CD4-positive, alpha-beta memory T cell (primary cell): ENCODE measurements around the gene GRIN2D. TPM values are rescaled to one million over a fixed set of nuclear protein-coding genes. Genes with fewer than 3 reads are reported as not detected.

Source experiments
- CTCF ChIA-PET: fragments of 350-600 bp; sonication (Branson Sonifier 250); formaldehyde crosslinking; loops from one replicate; lab custom pipeline; 2021; ENCODE audit warnings: inconsistent platforms; ENCODE audit not compliant: partially characterized antibody; lab: Charles Lee
- POLR2A ChIA-PET: fragments of 350-600 bp; sonication (Branson Sonifier 250); formaldehyde crosslinking; loops from one replicate; lab custom pipeline; 2021; ENCODE audit not compliant: partially characterized antibody; lab: Charles Lee
- DNase-seq, 5 donors: peaks; one replicate each; pipeline versions ENCODE4 v3.0.0 to v3.0.0-alpha.2; 2020 to 2022; ENCODE audit warnings: mixed read lengths in 1 of 5
- H3K27ac ChIP-seq: one replicate; pipeline ENCODE4 v1.7.0; 2013; ENCODE audit warnings: low read depth, low read length
- H3K27me3 ChIP-seq: 2 replicates; pipeline ENCODE4 v1.7.0; 2013; ENCODE audit warnings: mild to moderate bottlenecking, low read length, moderate library complexity; ENCODE audit not compliant: insufficient read depth
- H3K36me3 ChIP-seq: 2 replicates; pipeline ENCODE4 v1.7.0; 2013; ENCODE audit warnings: mild to moderate bottlenecking, low read length, moderate library complexity; ENCODE audit not compliant: insufficient read depth
- H3K4me1 ChIP-seq: 2 replicates; pipeline ENCODE4 v1.7.0; 2013; ENCODE audit warnings: mild to moderate bottlenecking, low read length, moderate library complexity; ENCODE audit not compliant: insufficient read depth
- H3K4me3 ChIP-seq, 2 donors: one replicate each; pipeline ENCODE4 v1.7.0; 2013; ENCODE audit warnings: low read length in 2 of 2, mild to moderate bottlenecking in 1 of 2
- H3K9me3 ChIP-seq, 2 donors: one replicate each; pipeline ENCODE4 v1.7.0; 2013; ENCODE audit warnings: low read length in 2 of 2, control low read depth in 1 of 2; ENCODE audit not compliant: control insufficient read depth in 1 of 2
- H3K27ac Mint-ChIP-seq, 7 donors: one replicate each; pipeline ENCODE4 v1.8.0; 2020 to 2021; ENCODE audit warnings: mixed read lengths in 7 of 7, mild to moderate bottlenecking in 6 of 7, inconsistent platforms in 3 of 7, moderate library complexity in 3 of 7
- H3K27me3 Mint-ChIP-seq, 2 donors: one replicate each; pipeline ENCODE4 v1.8.0; 2020 to 2021; ENCODE audit warnings: mixed read lengths in 2 of 2
- H3K36me3 Mint-ChIP-seq, 2 donors: one replicate each; pipeline ENCODE4 v1.8.0; 2020 to 2021; ENCODE audit warnings: mixed read lengths in 2 of 2, inconsistent platforms in 1 of 2, mild to moderate bottlenecking in 1 of 2
- H3K4me1 Mint-ChIP-seq, 4 donors: one replicate each; pipeline ENCODE4 v1.8.0; 2020 to 2021; ENCODE audit warnings: mixed read lengths in 4 of 4, mild to moderate bottlenecking in 1 of 4
- H3K4me3 Mint-ChIP-seq, 8 donors: one replicate each; pipeline ENCODE4 v1.8.0; 2020 to 2021; ENCODE audit warnings: mixed read lengths in 8 of 8, mild to moderate bottlenecking in 7 of 8, moderate library complexity in 6 of 8, inconsistent platforms in 3 of 8
- H3K9me3 Mint-ChIP-seq, 8 donors: one replicate each; pipeline ENCODE4 v1.8.0; 2020 to 2021; ENCODE audit warnings: mixed read lengths in 8 of 8, mild to moderate bottlenecking in 5 of 8, inconsistent platforms in 3 of 8, moderate library complexity in 1 of 8
- intact Hi-C: fragments of 100-400 bp; cut with micrococcal nuclease; formaldehyde crosslinking; loops from one replicate; pipeline ENCODE4 v1.15.1; 2023
- polyA plus RNA-seq, 2 donors: library from polyadenylated mRNA; unstranded; fragments of 300-500 nt; fragmentation: Illumina TruSeq; gene quantifications; one replicate each; pipeline ENCODE4 v1.2.3, GENCODE V29; 2021
- total RNA-seq, 2 experiments: library from RNA; stranded (reverse); gene quantifications; one replicate each; pipeline ENCODE4 v1.2.3, GENCODE V29; 2021

The GRIN2D gene
- total and polyA plus RNA-seq, 4 experiments from 2014 or later: 0.14 to 0.17 TPM; not detected in 2

GRCh38 chr19:48400018-48400742 is 6.7 kb downstream of the GRIN2D start:
- intact Hi-C loops: no loop called here
- H3K9me3 Mint-ChIP-seq: no peaks in the 10 kb centered on the region
- peak overlapping the region; percentile 73 to 89 (median 80) for H3K27ac Mint-ChIP-seq
- peaks cover 27% of the 10 kb centered on the region for H3K4me1 ChIP-seq
- peaks cover 15% of the 10 kb centered on the region for H3K27me3 ChIP-seq
- peaks cover 0 to 1% of the 10 kb centered on the region in 2 donors for H3K36me3 Mint-ChIP-seq
- no peaks in the 10 kb centered on the region for H3K9me3 ChIP-seq
- no peaks in the 10 kb centered on the region for H3K36me3 ChIP-seq
- ChIA-PET CTCF (interaction anchor here (4.9 kb wide), 1 partner anchor 9 kb away, joined by 28 read pairs; the partner anchor contains the start of gene KDELR1), POLR2A (interaction anchor here (0.7 to 1.0 kb wide), 2 partner anchors 8 to 114 kb away, joined by 3 to 4 read pairs; partner anchors contain the start of gene KDELR1)
- H3K4me1 Mint-ChIP-seq: peaks cover 20 to 48% (median 33%) of the 10 kb centered on the region in 4 donors
- H3K4me3 ChIP-seq: no peak overlapping the region
- H3K27ac ChIP-seq: no peak overlapping the region
- DNase-seq: peak in 4 of 5 donors; percentile 27 to 34 (median 32)
- peak overlapping the region in 3 of 8 donors; percentile 25 to 79 (median 38) for H3K4me3 Mint-ChIP-seq
- H3K27me3 Mint-ChIP-seq: peaks cover 9 to 11% of the 10 kb centered on the region in 2 donors

- peaks cover 0 to 2% (median 0%) of the 10 kb centered on the region in 8 donors for H3K9me3 Mint-ChIP-seq
- intact Hi-C loops: no loop called here
- no peak overlapping the region for H3K27ac ChIP-seq
- H3K36me3 ChIP-seq: no peaks in the 10 kb centered on the region
- no peaks in the 10 kb centered on the region for H3K9me3 ChIP-seq
- H3K36me3 Mint-ChIP-seq: peaks cover 0 to 1% of the 10 kb centered on the region in 2 donors
- H3K4me3 ChIP-seq: no peak overlapping the region
- H3K27ac Mint-ChIP-seq: peak overlapping the region in 5 of 7 donors; percentile 2 to 96 (median 38)
- peaks cover 18% of the 10 kb centered on the region for H3K4me1 ChIP-seq
- H3K4me1 Mint-ChIP-seq: peaks cover 18 to 42% (median 27%) of the 10 kb centered on the region in 4 donors
- peaks cover 4% of the 10 kb centered on the region for H3K27me3 ChIP-seq
- ChIA-PET CTCF (interaction anchor here (4.9 kb wide), 1 partner anchor 10 kb away, joined by 28 read pairs; the partner anchor contains the start of gene KDELR1), POLR2A (no interaction called here)
- H3K27me3 Mint-ChIP-seq: peaks cover 5 to 6% of the 10 kb centered on the region in 2 donors
- DNase-seq: no peak
- peak overlapping the region in 1 of 8 donors; percentile 32 for H3K4me3 Mint-ChIP-seq
Measured at GRCh38 chr19:48401287-48401686, 7.8 kb downstream of the GRIN2D start.

GRCh38 chr19:48403606-48404005 is 10.1 kb downstream of the GRIN2D start:
- ChIA-PET POLR2A (interaction anchor here (1.0 to 2.1 kb wide), 3 partner anchors 11 to 40 kb away, joined by 3 to 11 read pairs (median 9); partner anchors contain the start of genes KDELR1, SYNGR4 and TMEM143), CTCF (interaction anchor here (0.6 to 4.9 kb wide), 3 partner anchors 10 to 12 kb away, joined by 3 to 28 read pairs (median 4); partner anchors contain the start of genes GRIN2D and KDELR1)
- H3K27me3 Mint-ChIP-seq: peaks cover 2 to 7% of the 10 kb centered on the region in 2 donors
- intact Hi-C loops: no loop called here
- peak overlapping the region in 2 of 7 donors; percentile 24 to 62 for H3K27ac Mint-ChIP-seq
- Histone ChIP-seq H3K27ac (no peak overlapping the region), H3K9me3 (no peaks in the 10 kb centered on the region), H3K27me3 (no peaks in the 10 kb centered on the region), H3K36me3 (no peaks in the 10 kb centered on the region), H3K4me3 (no peak overlapping the region), H3K4me1 (no peaks in the 10 kb centered on the region)
- H3K9me3 Mint-ChIP-seq: peaks cover 0 to 2% (median 0%) of the 10 kb centered on the region in 8 donors
- peak; percentile 32 to 65 (median 47) for DNase-seq
- H3K4me1 Mint-ChIP-seq: peaks cover 8 to 31% (median 16%) of the 10 kb centered on the region in 4 donors
- H3K36me3 Mint-ChIP-seq: peaks cover 0 to 1% of the 10 kb centered on the region in 2 donors
- H3K4me3 Mint-ChIP-seq: no peak overlapping the region

DNA sequence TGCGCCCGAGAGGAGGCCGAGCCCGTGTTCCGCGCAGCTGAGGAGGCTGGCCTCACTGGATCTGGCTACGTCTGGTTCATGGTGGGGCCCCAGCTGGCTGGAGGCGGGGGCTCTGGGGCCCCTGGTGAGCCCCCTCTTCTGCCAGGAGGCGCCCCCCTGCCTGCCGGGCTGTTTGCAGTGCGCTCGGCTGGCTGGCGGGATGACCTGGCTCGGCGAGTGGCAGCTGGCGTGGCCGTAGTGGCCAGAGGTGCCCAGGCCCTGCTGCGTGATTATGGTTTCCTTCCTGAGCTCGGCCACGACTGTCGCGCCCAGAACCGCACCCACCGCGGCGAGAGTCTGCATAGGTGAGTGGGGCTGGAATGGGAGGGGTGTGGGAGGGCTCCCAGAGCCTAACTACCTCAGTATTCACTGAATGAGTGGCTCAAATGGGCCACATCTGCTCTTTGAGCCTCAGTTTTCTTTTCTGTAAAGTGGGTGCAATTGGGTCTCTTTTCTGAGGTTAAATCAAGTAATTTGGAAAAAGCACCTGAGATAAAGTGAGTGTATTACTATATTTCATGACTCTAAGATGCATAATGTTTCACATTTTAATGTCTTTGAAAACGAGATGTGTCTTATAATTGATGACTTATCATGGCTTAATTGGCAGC is 11.7 kb downstream of the GRIN2D start:
- ChIA-PET POLR2A (interaction anchor here (1.1 to 2.1 kb wide), 2 partner anchors 11 to 14 kb away, joined by 3 to 9 read pairs; partner anchors contain the start of genes GRIN2D and KDELR1), CTCF (interaction anchor here (1.2 kb wide), 1 partner anchor 14 kb away, joined by 8 read pairs; the partner anchor contains the start of gene KDELR1)
- Histone ChIP-seq H3K36me3 (no peaks in the 10 kb centered on the region), H3K9me3 (no peaks in the 10 kb centered on the region), H3K27me3 (no peaks in the 10 kb centered on the region), H3K4me1 (no peaks in the 10 kb centered on the region), H3K27ac (no peak overlapping the region), H3K4me3 (no peak overlapping the region)
- Mint-ChIP-seq H3K4me1 (peaks cover 4 to 17% (median 8%) of the 10 kb centered on the region in 4 donors), H3K27ac (no peak overlapping the region), H3K27me3 (peaks cover 4 to 7% of the 10 kb centered on the region in 2 donors), H3K4me3 (no peak overlapping the region), H3K9me3 (peaks cover 0 to 2% (median 0%) of the 10 kb centered on the region in 8 donors), H3K36me3 (no peaks in the 10 kb centered on the region)
- intact Hi-C loops: no loop called here
- DNase-seq: no peak

DNA sequence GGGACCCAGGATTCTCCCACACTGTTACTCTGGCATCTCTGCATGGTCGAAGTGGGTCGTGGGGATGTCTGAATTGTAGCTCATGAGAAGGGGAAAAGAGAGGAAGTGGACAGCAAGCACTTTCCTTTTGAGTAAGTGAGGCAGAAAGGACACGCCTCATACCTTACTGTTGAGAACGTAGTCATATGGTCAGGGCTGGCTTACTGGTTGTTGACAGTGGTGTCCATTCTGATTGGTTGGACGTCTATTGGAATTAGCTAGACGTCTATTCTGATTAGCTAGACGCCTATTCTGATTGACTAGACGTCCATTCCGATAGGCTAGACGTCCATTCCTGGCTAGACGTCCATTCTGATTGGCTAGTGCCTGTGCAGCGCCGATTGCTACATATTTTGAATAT is 12.4 kb downstream of the GRIN2D start:
- no peak overlapping the region for H3K27ac ChIP-seq
- ChIA-PET CTCF (interaction anchor here (1.2 kb wide), 1 partner anchor 15 kb away, joined by 8 read pairs; the partner anchor contains the start of gene KDELR1), POLR2A (interaction anchor here (0.9 kb wide), 1 partner anchor 11 kb away, joined by 3 read pairs; no protein-coding TSS in a partner anchor)
- no peaks in the 10 kb centered on the region for H3K4me1 ChIP-seq
- intact Hi-C loops: no loop called here
- H3K27me3 ChIP-seq: no peaks in the 10 kb centered on the region
- Mint-ChIP-seq H3K27ac (no peak overlapping the region), H3K27me3 (peaks cover 4 to 7% of the 10 kb centered on the region in 2 donors), H3K36me3 (no peaks in the 10 kb centered on the region), H3K9me3 (peaks cover 0 to 2% (median 0%) of the 10 kb centered on the region in 8 donors), H3K4me3 (no peak overlapping the region), H3K4me1 (peaks cover 4 to 12% (median 8%) of the 10 kb centered on the region in 4 donors)
- no peak overlapping the region for H3K4me3 ChIP-seq
- DNase-seq: no peak
- H3K36me3 ChIP-seq: no peaks in the 10 kb centered on the region
- H3K9me3 ChIP-seq: no peaks in the 10 kb centered on the region

DNA sequence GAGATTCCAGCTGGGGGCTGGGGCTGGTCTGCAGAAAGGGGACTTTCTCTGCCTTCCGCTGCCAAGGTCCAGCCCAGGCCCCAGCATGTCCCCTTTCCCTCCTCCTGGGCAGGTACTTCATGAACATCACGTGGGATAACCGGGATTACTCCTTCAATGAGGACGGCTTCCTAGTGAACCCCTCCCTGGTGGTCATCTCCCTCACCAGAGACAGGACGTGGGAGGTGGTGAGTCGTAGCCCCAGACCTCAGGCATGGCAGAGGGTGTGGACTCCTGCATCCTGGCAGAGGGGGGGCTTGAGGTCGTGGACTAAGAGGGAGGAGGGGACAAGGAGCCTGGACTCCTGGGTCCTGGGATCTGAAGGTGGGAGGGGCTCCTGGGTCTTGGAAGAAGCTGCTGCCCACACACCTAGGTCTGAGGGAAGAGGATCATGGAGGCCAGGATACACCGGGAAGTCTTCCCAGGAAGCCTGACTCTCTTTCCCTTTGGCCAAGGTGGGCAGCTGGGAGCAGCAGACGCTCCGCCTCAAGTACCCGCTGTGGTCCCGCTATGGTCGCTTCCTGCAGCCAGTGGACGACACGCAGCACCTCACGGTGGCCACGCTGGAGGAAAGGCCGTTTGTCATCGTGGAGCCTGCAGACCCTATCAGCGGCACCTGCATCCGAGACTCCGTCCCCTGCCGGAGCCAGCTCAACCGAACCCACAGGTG is 20.6 kb downstream of the GRIN2D start:
- ChIA-PET CTCF (interaction anchor here (1.2 kb wide), 2 partner anchors 11 to 23 kb away, joined by 4 to 7 read pairs; partner anchors contain the start of gene KDELR1), POLR2A (interaction anchor here (0.6 to 1.9 kb wide), 6 partner anchors 11 to 1051 kb away, joined by 3 to 7 read pairs (median 3); partner anchors contain the start of genes GRWD1 and KDELR1)
- H3K27ac Mint-ChIP-seq: peak overlapping the region in 4 of 7 donors; percentile 12 to 67 (median 48)
- Histone ChIP-seq H3K27ac (no peak overlapping the region), H3K4me1 (peaks cover 18% of the 10 kb centered on the region), H3K36me3 (no peaks in the 10 kb centered on the region), H3K9me3 (no peaks in the 10 kb centered on the region), H3K4me3 (peak overlapping the region in 1 of 2 donors; percentile 49), H3K27me3 (no peaks in the 10 kb centered on the region)
- H3K4me3 Mint-ChIP-seq: peak overlapping the region in 6 of 8 donors; percentile 81 to 91 (median 84)
- H3K36me3 Mint-ChIP-seq: no peaks in the 10 kb centered on the region
- H3K9me3 Mint-ChIP-seq: no peaks in the 10 kb centered on the region
- peaks cover 11 to 39% (median 21%) of the 10 kb centered on the region in 4 donors for H3K4me1 Mint-ChIP-seq
- peaks cover 0 to 2% of the 10 kb centered on the region in 2 donors for H3K27me3 Mint-ChIP-seq
- no peak for DNase-seq
- intact Hi-C loops: no loop called here
